Astrocyte (in vitro differentiated cells and primary cell): Measurements from ENCODE around the gene WDR54. TPM values are rescaled to one million over a fixed set of nuclear protein-coding genes. Genes with fewer than 3 reads are reported as not detected.
"Not testable (repeated sequence)": the region's sequence is repeated elsewhere in the genome, so short reads cannot be mapped to it uniquely, and the experiment has no call there.

Source experiments
- DNase-seq: peaks from one replicate; pipeline ENCODE4 v3.0.0-alpha.2; 2010; ENCODE audit warnings: low read depth
- FAIRE-seq: peaks from 2 replicates; lab custom pipeline; 2011; peaks lifted over from hg19 to GRCh38; lab: Jason Lieb, UNC
- H2AFZ ChIP-seq: 2 replicates; pipeline ENCODE4 v1.6.0; 2012; ENCODE audit warnings: low read depth, low read length, inconsistent platforms
- H3K27ac ChIP-seq: 2 replicates; pipeline ENCODE4 v1.5.1; 2011; ENCODE audit warnings: low read depth, low read length, inconsistent platforms
- H3K27me3 ChIP-seq: 2 replicates; pipeline ENCODE4 v1.6.0; 2011; ENCODE audit warnings: low read length, inconsistent platforms; ENCODE audit not compliant: insufficient read depth
- H3K36me3 ChIP-seq: 2 replicates; pipeline ENCODE4 v1.5.1; 2011; ENCODE audit warnings: low read length, inconsistent platforms; ENCODE audit not compliant: insufficient read depth
- H3K4me1 ChIP-seq: 2 replicates; pipeline ENCODE4 v1.5.1; 2011; ENCODE audit warnings: low read length, inconsistent platforms; ENCODE audit not compliant: insufficient read depth
- H3K4me2 ChIP-seq: 2 replicates; pipeline ENCODE4 v1.6.0; 2012; ENCODE audit warnings: low read length, inconsistent platforms
- H3K4me3 ChIP-seq: 2 replicates; pipeline ENCODE4 v1.5.1; 2011; ENCODE audit warnings: low read depth, mild to moderate bottlenecking, low read length, inconsistent platforms; ENCODE audit not compliant: insufficient read depth
- H3K79me2 ChIP-seq: 2 replicates; pipeline ENCODE4 v1.6.0; 2012; ENCODE audit warnings: mild to moderate bottlenecking, low read length, inconsistent platforms; ENCODE audit not compliant: insufficient read depth
- H3K9ac ChIP-seq: 2 replicates; pipeline ENCODE4 v1.6.0; 2012; ENCODE audit warnings: mild to moderate bottlenecking, low read length, inconsistent platforms
- H3K9me3 ChIP-seq: 2 replicates; pipeline ENCODE4 v1.5.1; 2012; ENCODE audit warnings: low read depth, mild to moderate bottlenecking, low read length, inconsistent platforms; ENCODE audit not compliant: insufficient read depth
- H4K20me1 ChIP-seq: 2 replicates; pipeline ENCODE4 v1.6.0; 2012; ENCODE audit warnings: low read length, inconsistent platforms; ENCODE audit not compliant: insufficient read depth
- H3K27ac Mint-ChIP-seq: one replicate; pipeline ENCODE4 v1.8.0; 2021; ENCODE audit warnings: mild to moderate bottlenecking, mixed read lengths; ENCODE audit not compliant: unreplicated experiment
- H3K27me3 Mint-ChIP-seq: one replicate; pipeline ENCODE4 v1.8.0; 2021; ENCODE audit warnings: low read depth, mixed read lengths; ENCODE audit not compliant: unreplicated experiment
- H3K36me3 Mint-ChIP-seq: one replicate; pipeline ENCODE4 v1.8.0; 2021; ENCODE audit warnings: low read depth, mixed read lengths; ENCODE audit not compliant: unreplicated experiment
- H3K4me1 Mint-ChIP-seq: one replicate; pipeline ENCODE4 v1.8.0; 2021; ENCODE audit warnings: low read depth, mixed read lengths; ENCODE audit not compliant: unreplicated experiment
- H3K4me3 Mint-ChIP-seq: one replicate; pipeline ENCODE4 v1.8.0; 2021; ENCODE audit warnings: mild to moderate bottlenecking, moderate library complexity, mixed read lengths; ENCODE audit not compliant: unreplicated experiment
- H3K9me3 Mint-ChIP-seq: one replicate; pipeline ENCODE4 v1.8.0; 2021; ENCODE audit warnings: mild to moderate bottlenecking, mixed read lengths; ENCODE audit not compliant: unreplicated experiment
- EZH2 ChIP-seq: IDR thresholded peaks from 2 replicates; pipeline ENCODE4 v1.6.1; 2012; ENCODE audit warnings: mild to moderate bottlenecking, low read length, inconsistent platforms; ENCODE audit not compliant: insufficient read depth
- total RNA-seq: library from RNA; stranded (reverse); gene quantifications from 2 replicates; pipeline ENCODE4 v1.2.1, GENCODE V29; 2021
- TF ChIP-seq, protein P1 (sequence below): IDR thresholded peaks from 2 replicates; pipeline ENCODE4 v1.5.1; 2011; ENCODE audit warnings: low read depth, mild to moderate bottlenecking, inconsistent platforms, low read length, moderate library complexity; ENCODE audit not compliant: insufficient read depth

WDR54 gene
- total RNA-seq, 1 donor from 2014 or later = 14.8 TPM

DNA sequence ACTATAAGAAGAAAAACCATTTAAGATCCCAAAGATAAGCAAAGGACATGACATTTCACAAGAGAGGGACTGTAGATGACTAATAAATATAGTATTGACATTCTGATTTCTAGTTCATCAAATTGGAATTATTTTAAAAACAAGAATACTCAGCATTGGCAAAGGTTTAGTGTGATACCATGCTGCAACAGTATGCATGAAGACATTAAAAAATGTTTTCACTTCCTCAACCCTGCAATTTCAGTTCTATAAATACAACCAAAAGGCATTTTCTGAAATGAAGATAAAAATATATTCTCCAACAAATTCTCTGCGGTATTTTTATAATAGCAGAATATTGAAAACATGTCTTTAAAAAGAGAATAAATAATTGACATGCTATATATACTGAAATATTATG, 2.2 kb upstream of the WDR54 start:
- Mint-ChIP-seq H3K9me3 (no peaks in the 10 kb centered on the region), H3K27ac (no peak overlapping the region), H3K27me3 (peaks cover 8% of the 10 kb centered on the region), H3K4me3 (no peak overlapping the region), H3K4me1 (peaks cover 11% of the 10 kb centered on the region), H3K36me3 (peaks cover 3% of the 10 kb centered on the region)
- Histone ChIP-seq H3K4me3 (no peak overlapping the region), H3K4me1 (peaks cover 27% of the 10 kb centered on the region), H3K9me3 (no peaks in the 10 kb centered on the region), H3K79me2 (no peaks in the 10 kb centered on the region), H3K27ac (no peak overlapping the region), H2AFZ (no peak overlapping the region), H3K9ac (no peak overlapping the region), H3K4me2 (no peak overlapping the region), H4K20me1 (no peaks in the 10 kb centered on the region), H3K27me3 (peaks cover 8% of the 10 kb centered on the region), H3K36me3 (no peaks in the 10 kb centered on the region)
- DNase-seq (no peak), FAIRE-seq (no peak)
- TF ChIP-seq EZH2 = no peak
- TF ChIP-seq, protein P1, sequence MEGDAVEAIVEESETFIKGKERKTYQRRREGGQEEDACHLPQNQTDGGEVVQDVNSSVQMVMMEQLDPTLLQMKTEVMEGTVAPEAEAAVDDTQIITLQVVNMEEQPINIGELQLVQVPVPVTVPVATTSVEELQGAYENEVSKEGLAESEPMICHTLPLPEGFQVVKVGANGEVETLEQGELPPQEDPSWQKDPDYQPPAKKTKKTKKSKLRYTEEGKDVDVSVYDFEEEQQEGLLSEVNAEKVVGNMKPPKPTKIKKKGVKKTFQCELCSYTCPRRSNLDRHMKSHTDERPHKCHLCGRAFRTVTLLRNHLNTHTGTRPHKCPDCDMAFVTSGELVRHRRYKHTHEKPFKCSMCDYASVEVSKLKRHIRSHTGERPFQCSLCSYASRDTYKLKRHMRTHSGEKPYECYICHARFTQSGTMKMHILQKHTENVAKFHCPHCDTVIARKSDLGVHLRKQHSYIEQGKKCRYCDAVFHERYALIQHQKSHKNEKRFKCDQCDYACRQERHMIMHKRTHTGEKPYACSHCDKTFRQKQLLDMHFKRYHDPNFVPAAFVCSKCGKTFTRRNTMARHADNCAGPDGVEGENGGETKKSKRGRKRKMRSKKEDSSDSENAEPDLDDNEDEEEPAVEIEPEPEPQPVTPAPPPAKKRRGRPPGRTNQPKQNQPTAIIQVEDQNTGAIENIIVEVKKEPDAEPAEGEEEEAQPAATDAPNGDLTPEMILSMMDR = no peak

DNA sequence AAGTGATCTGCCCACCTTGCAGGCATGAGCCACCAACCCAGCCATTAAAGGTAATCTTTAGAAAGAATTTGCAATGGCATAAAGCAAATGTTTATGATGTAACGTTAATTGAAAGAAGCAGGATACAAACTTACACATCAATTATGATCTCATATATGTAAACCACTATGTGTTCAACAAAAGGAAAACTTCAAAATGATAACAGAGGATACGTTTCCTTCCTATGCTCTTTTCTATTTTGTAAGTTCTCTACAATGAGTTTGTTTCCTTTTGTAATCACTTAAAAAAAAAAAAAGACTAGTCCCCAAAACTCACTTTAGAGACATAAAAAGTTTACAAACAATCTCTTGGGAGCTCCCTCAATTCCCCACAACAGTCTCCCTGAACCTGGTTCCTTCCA, 1.5 kb upstream of the WDR54 start:
- Mint-ChIP-seq H3K4me3 (peak overlapping the region; percentile 74), H3K27ac (peak overlapping the region; percentile 77)

DNA sequence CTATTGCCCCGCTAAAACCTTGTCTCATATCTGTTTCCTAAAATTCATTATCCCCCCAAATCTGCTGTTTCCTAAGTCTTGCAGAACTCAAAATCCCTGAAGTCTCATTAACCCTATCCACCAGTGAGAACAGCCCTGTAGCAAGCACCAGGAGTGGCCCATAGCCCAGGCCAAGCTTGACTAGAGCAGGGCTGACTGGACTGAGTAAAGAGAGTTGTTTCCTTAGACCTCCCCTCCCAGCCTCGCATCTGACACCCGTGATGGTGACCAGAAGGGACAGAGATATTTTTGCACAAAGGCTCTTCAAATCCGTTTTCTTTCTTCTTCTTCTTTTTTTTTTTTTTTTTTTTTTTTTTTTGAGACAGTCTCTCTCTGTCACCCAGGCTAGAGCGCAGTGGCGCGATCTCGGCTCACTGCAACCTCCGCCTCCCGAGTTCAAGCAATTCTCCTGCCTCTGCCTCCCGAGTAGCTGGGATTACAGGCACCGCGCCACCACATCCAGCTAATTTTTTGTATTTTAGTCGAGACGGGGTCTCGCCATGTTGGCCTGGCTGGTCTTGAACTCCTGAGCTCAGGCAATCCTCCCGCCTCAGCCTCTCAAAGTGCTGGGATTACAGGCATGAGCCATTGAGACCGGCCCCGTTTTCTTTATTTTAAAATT, 957 bp upstream of the WDR54 start:
- H3K9ac ChIP-seq, DNase-seq, H3K79me2 ChIP-seq, H4K20me1 ChIP-seq, H3K27ac ChIP-seq, H3K36me3 ChIP-seq, H3K36me3 Mint-ChIP-seq, H3K9me3 ChIP-seq, H3K27me3 ChIP-seq, FAIRE-seq, H2AFZ ChIP-seq, H3K9me3 Mint-ChIP-seq, H3K27me3 Mint-ChIP-seq: not testable (repeated sequence)
- peaks cover 21% of the 10 kb centered on the region for H3K4me1 Mint-ChIP-seq
- peaks cover 28% of the 10 kb centered on the region for H3K4me1 ChIP-seq
- H3K27ac Mint-ChIP-seq = peak overlapping the region; percentile 77
- H3K4me3 Mint-ChIP-seq = peak overlapping the region; percentile 98
- peak overlapping the region; percentile 93 for H3K4me3 ChIP-seq
- peak overlapping the region; percentile 99 for H3K4me2 ChIP-seq

More for the DNA sequence above, 1.5 kb upstream of the WDR54 start:
- H3K4me3 ChIP-seq = no peak overlapping the region
- no peaks in the 10 kb centered on the region for H3K36me3 ChIP-seq
- DNase-seq (no peak), FAIRE-seq (no peak)
- H4K20me1 ChIP-seq = no peaks in the 10 kb centered on the region
- H3K27ac ChIP-seq = no peak overlapping the region
- H3K79me2 ChIP-seq = no peaks in the 10 kb centered on the region
- H3K4me1 Mint-ChIP-seq = peaks cover 15% of the 10 kb centered on the region
- H3K4me1 ChIP-seq = peaks cover 27% of the 10 kb centered on the region
- H3K27me3 Mint-ChIP-seq = peaks cover 8% of the 10 kb centered on the region
- H3K9ac ChIP-seq = no peak overlapping the region
- TF ChIP-seq EZH2 = no peak
- TF ChIP-seq, protein P1 = no peak
- H3K36me3 Mint-ChIP-seq = peaks cover 4% of the 10 kb centered on the region
- no peak overlapping the region for H3K4me2 ChIP-seq
- H2AFZ ChIP-seq = no peak overlapping the region
- no peaks in the 10 kb centered on the region for H3K9me3 Mint-ChIP-seq
- no peaks in the 10 kb centered on the region for H3K9me3 ChIP-seq
- H3K27me3 ChIP-seq = peaks cover 8% of the 10 kb centered on the region
